PC-9 (cell line): ENCODE measurements around the gene CILP2. TPM values are rescaled to one million over a fixed set of nuclear protein-coding genes. Genes with fewer than 3 reads are reported as not detected.

Experiments used
- BruUV-seq: library from RNA; stranded (reverse); fragments of 400-500 nt; replicated peaks from 2 replicates; lab custom pipeline; 2021; lab: Mats Ljungman, UMichigan
- CTCF ChIA-PET: fragments of 300-600 bp; sonication (Branson Sonifier 250); formaldehyde crosslinking; loops from one replicate; lab custom pipeline; 2022; ENCODE audit warnings: antibody characterized with exemption; lab: Charles Lee
- POLR2A ChIA-PET: fragments of 300-600 bp; sonication (Branson Sonifier 250); formaldehyde crosslinking; loops from one replicate; lab custom pipeline; 2022; ENCODE audit warnings: antibody characterized with exemption; ENCODE audit not compliant: unreplicated experiment; lab: Charles Lee
- DNase-seq, 2 experiments: peaks; one replicate each; pipeline versions ENCODE4 v3.0.0 to v3.0.0-alpha.2; 2015 to 2022; ENCODE audit warnings: mixed read lengths in 1 of 2
- H2AFZ ChIP-seq: fragments of 200-600 bp; sonication (generic); 2 replicates; pipeline ENCODE4 v1.8.1; 2017; ENCODE audit warnings: antibody characterized with exemption
- H3F3A ChIP-seq: fragments of 200-600 bp; sonication (generic); 2 replicates; pipeline ENCODE4 v1.8.1; 2017; ENCODE audit warnings: antibody characterized with exemption, mild to moderate bottlenecking, low read depth; ENCODE audit not compliant: insufficient read depth
- H3K27ac ChIP-seq: fragments of 200-600 bp; sonication (generic); 2 replicates; pipeline ENCODE4 v1.6.1; 2016; ENCODE audit warnings: mixed run types
- H3K27me3 ChIP-seq: fragments of 200-600 bp; sonication (generic); 2 replicates; pipeline ENCODE4 v1.6.1; 2016; ENCODE audit warnings: low read depth, mixed run types; ENCODE audit not compliant: insufficient read depth
- H3K36me3 ChIP-seq: fragments of 200-600 bp; sonication (generic); 2 replicates; pipeline ENCODE4 v1.6.1; 2016; ENCODE audit warnings: low read depth, mixed run types
- H3K4me1 ChIP-seq: fragments of 200-600 bp; sonication (generic); replicated peaks from 2 replicates; pipeline ENCODE4 v1.6.1; 2016; ENCODE audit warnings: mixed run types; ENCODE audit not compliant: insufficient read depth
- H3K4me2 ChIP-seq: fragments of 200-600 bp; sonication (generic); 2 replicates; pipeline ENCODE4 v1.6.1; 2017; ENCODE audit warnings: mixed run types
- H3K4me3 ChIP-seq: fragments of 200-600 bp; sonication (generic); 2 replicates; pipeline ENCODE4 v1.6.1; 2016; ENCODE audit warnings: mixed run types
- H3K79me2 ChIP-seq: fragments of 200-600 bp; sonication (generic); 2 replicates; pipeline ENCODE4 v1.6.1; 2017; ENCODE audit warnings: low read depth, mixed run types
- H3K9me2 ChIP-seq: fragments of 200-600 bp; sonication (generic); 2 replicates; pipeline ENCODE4 v1.8.1; 2017; ENCODE audit warnings: mild to moderate bottlenecking; ENCODE audit not compliant: insufficient read depth
- H3K9me3 ChIP-seq: fragments of 200-600 bp; sonication (generic); 2 replicates; pipeline ENCODE4 v1.8.1; 2016; ENCODE audit warnings: low read depth; ENCODE audit not compliant: insufficient read depth
- H4K20me1 ChIP-seq: fragments of 200-600 bp; sonication (generic); 2 replicates; pipeline ENCODE4 v1.8.1; 2017; ENCODE audit not compliant: insufficient read depth
- EZH2 ChIP-seq: fragments of 200-600 bp; sonication (generic); IDR thresholded peaks from 2 replicates; pipeline ENCODE4 v1.8.0; 2017; ENCODE audit warnings: antibody characterized with exemption, low read depth
- intact Hi-C: fragments of 100-400 bp; cut with micrococcal nuclease; formaldehyde crosslinking; loops from one replicate; pipeline ENCODE4 v1.10.0; 2022; ENCODE audit not compliant: unreplicated experiment
- total RNA-seq: library from RNA; stranded (reverse); gene quantifications from 2 replicates; pipeline ENCODE4 v1.2.3, GENCODE V29; 2021
- TF ChIP-seq, protein P1 (sequence below): fragments of 200-600 bp; sonication (generic); conservative IDR thresholded peaks from 2 replicates; pipeline ENCODE4 v1.6.1; 2017; ENCODE audit warnings: mixed run types, antibody characterized with exemption, mild to moderate bottlenecking, moderate library complexity

Gene CILP2
- total RNA-seq, 1 experiment from 2014 or later = 1.1 TPM

GRCh38 chr19:19571071-19571786 lies 33.2 kb downstream of the CILP2 start:
- POLR2A ChIA-PET = interaction anchor here (0.6 kb wide), 1 partner anchor 1104 kb away, joined by 3 read pairs; no protein-coding TSS in a partner anchor
- peaks cover 10% of the 10 kb centered on the region for H3K4me1 ChIP-seq

DNA sequence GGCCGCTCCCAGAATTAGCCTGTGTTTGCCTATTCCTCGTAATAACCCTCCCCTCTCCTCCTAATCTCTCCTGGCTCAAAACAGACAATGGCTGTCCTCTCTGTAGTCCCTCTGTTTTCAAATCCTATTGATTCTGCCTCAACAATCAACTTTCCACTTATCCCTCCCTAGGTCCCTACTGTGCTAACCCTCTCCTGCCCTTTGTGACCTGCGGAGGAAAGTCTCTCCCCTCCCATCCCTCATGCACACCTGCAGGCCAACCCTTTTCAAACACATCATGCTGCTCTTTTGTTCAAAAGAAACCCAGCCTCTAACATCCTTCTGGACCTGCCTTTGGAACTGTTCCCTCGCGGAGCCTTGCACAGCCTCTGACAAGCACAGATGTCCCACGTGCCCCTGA lies 37.3 kb downstream of the CILP2 start:
- Histone ChIP-seq H3K27me3 (no peaks in the 10 kb centered on the region), H3K4me2 (no peak overlapping the region), H3K36me3 (no peaks in the 10 kb centered on the region), H3F3A (peaks cover 7% of the 10 kb centered on the region; the same call in 1 of the 2 replicates), H2AFZ (no peak overlapping the region), H3K9me3 (no peaks in the 10 kb centered on the region), H3K27ac (no peak overlapping the region), H3K79me2 (no peaks in the 10 kb centered on the region), H3K4me1 (peaks cover 7% of the 10 kb centered on the region), H3K9me2 (no peaks in the 10 kb centered on the region), H4K20me1 (no peaks in the 10 kb centered on the region), H3K4me3 (no peak overlapping the region)
- CTCF ChIA-PET = interaction anchor here (0.6 kb wide), 1 partner anchor 43 kb away, joined by 4 read pairs; no protein-coding TSS in a partner anchor
- TF ChIP-seq EZH2 = no peak
- TF ChIP-seq, protein P1, sequence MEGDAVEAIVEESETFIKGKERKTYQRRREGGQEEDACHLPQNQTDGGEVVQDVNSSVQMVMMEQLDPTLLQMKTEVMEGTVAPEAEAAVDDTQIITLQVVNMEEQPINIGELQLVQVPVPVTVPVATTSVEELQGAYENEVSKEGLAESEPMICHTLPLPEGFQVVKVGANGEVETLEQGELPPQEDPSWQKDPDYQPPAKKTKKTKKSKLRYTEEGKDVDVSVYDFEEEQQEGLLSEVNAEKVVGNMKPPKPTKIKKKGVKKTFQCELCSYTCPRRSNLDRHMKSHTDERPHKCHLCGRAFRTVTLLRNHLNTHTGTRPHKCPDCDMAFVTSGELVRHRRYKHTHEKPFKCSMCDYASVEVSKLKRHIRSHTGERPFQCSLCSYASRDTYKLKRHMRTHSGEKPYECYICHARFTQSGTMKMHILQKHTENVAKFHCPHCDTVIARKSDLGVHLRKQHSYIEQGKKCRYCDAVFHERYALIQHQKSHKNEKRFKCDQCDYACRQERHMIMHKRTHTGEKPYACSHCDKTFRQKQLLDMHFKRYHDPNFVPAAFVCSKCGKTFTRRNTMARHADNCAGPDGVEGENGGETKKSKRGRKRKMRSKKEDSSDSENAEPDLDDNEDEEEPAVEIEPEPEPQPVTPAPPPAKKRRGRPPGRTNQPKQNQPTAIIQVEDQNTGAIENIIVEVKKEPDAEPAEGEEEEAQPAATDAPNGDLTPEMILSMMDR = no peak
- intact Hi-C loops = no loop called here
- DNase-seq = no peak
- no TSS peak for BruUV-seq
- POLR2A ChIA-PET = interaction anchor here (0.6 kb wide), 1 partner anchor 35 kb away, joined by 4 read pairs; no protein-coding TSS in a partner anchor

More at GRCh38 chr19:19571071-19571786, 33.2 kb downstream of the CILP2 start:
- intact Hi-C loops = no loop called here
- no peaks in the 10 kb centered on the region for H3K27me3 ChIP-seq
- no peak for DNase-seq
- H3K36me3 ChIP-seq = no peaks in the 10 kb centered on the region
- BruUV-seq = no TSS peak
- no peak overlapping the region for H3K4me3 ChIP-seq
- no peaks in the 10 kb centered on the region for H3K9me3 ChIP-seq
- no peaks in the 10 kb centered on the region for H3K9me2 ChIP-seq
- H3K27ac ChIP-seq = no peak overlapping the region
- no peak for TF ChIP-seq EZH2
- TF ChIP-seq, protein P1 = no peak
- CTCF ChIA-PET = no interaction called here
- no peak overlapping the region for H2AFZ ChIP-seq
- H3K4me2 ChIP-seq = no peak overlapping the region
- H4K20me1 ChIP-seq = no peaks in the 10 kb centered on the region
- H3K79me2 ChIP-seq = no peaks in the 10 kb centered on the region
- peaks cover 18% of the 10 kb centered on the region for H3F3A ChIP-seq

DNA sequence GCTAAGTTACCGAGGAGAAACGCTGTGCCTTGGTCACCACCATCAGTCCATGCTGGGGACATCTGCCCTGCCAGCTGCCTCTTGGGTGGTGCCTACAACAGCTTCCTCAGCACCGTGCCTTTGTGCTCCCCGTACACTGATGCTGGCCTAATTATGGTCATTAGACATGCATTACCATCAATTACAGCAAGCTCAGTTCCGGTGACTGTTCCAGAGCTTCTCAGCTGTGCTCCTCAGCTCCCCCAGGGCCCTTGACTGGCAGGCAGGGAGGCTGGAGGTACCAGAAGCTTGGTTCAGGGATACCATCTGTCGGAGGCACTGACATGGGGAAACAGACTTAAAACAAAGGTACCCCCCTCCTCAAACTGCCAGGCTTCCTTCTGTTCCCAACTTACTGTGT lies 40.2 kb downstream of the CILP2 start:
- intact Hi-C loops = no loop called here
- Histone ChIP-seq H3K4me3 (no peak overlapping the region), H3K4me2 (no peak overlapping the region), H3K27me3 (no peaks in the 10 kb centered on the region), H3K9me3 (no peaks in the 10 kb centered on the region), H2AFZ (no peak overlapping the region), H3K4me1 (peaks cover 7% of the 10 kb centered on the region), H3K79me2 (no peaks in the 10 kb centered on the region), H3K36me3 (no peaks in the 10 kb centered on the region), H3F3A (peaks cover 7% of the 10 kb centered on the region; the same call in 1 of the 2 replicates), H4K20me1 (no peaks in the 10 kb centered on the region), H3K9me2 (no peaks in the 10 kb centered on the region), H3K27ac (no peak overlapping the region)
- no peak for TF ChIP-seq EZH2
- TF ChIP-seq, protein P1 = no peak
- no peak for DNase-seq
- CTCF ChIA-PET = interaction anchor here (0.6 kb wide), 1 partner anchor 70 kb away, joined by 4 read pairs; no protein-coding TSS in a partner anchor
- BruUV-seq = no TSS peak
- POLR2A ChIA-PET = no interaction called here
